SJCRH30 (cell line): ENCODE measurements around the gene SAV1. TPM values are rescaled to one million over a fixed set of nuclear protein-coding genes. Genes with fewer than 3 reads are reported as not detected.
"Not testable (repeated sequence)": the region's sequence is repeated elsewhere in the genome, so short reads cannot be mapped to it uniquely, and the experiment has no call there.

Experiments
- DNase-seq, 2 experiments: peaks; one replicate each; pipeline ENCODE4 v3.0.0-alpha.2; 2015 to 2020
- H3K27ac ChIP-seq: fragments of 250-450 bp; sonication (Bioruptor Pico); 2 replicates; pipeline ENCODE4 v1.5.1; 2020; ENCODE audit warnings: mild to moderate bottlenecking, moderate library complexity
- H3K27me3 ChIP-seq: fragments of 250-450 bp; sonication (Bioruptor Pico); 2 replicates; pipeline ENCODE4 v1.5.1; 2020; ENCODE audit warnings: mild to moderate bottlenecking, moderate library complexity
- H3K36me3 ChIP-seq: fragments of 250-450 bp; sonication (Bioruptor Pico); 2 replicates; pipeline ENCODE4 v1.5.1; 2020; ENCODE audit warnings: mild to moderate bottlenecking, moderate library complexity
- H3K4me1 ChIP-seq: fragments of 250-450 bp; sonication (Bioruptor Pico); 2 replicates; pipeline ENCODE4 v1.5.1; 2020; ENCODE audit warnings: mild to moderate bottlenecking, moderate library complexity
- H3K4me3 ChIP-seq: fragments of 250-450 bp; sonication (Bioruptor Pico); 2 replicates; pipeline ENCODE4 v1.5.1; 2020; ENCODE audit warnings: mild to moderate bottlenecking, moderate library complexity
- H3K9me3 ChIP-seq: fragments of 250-450 bp; sonication (Bioruptor Pico); replicated peaks from 2 replicates; pipeline ENCODE4 v1.5.1; 2020; ENCODE audit warnings: mild to moderate bottlenecking, moderate library complexity
- total RNA-seq: library from RNA; depleted of rRNA; stranded (reverse); fragments of >200 nt; shearing (Covaris generic); gene quantifications from 2 replicates; pipeline ENCODE4 v1.2.3, GENCODE V29; 2014

SAV1 gene
- total RNA-seq, 1 experiment from 2014 or later = 26.8 TPM

- no peak overlapping the region for H3K4me3 ChIP-seq
- DNase-seq = no peak
- peaks cover 27% of the 10 kb centered on the region for H3K36me3 ChIP-seq
- H3K4me1 ChIP-seq = no peaks in the 10 kb centered on the region
- H3K27me3 ChIP-seq = no peaks in the 10 kb centered on the region
- H3K27ac ChIP-seq = no peak overlapping the region
- no peaks in the 10 kb centered on the region for H3K9me3 ChIP-seq
Observed at GRCh38 chr14:50635141-50635540, 33.0 kb downstream of the SAV1 start.

- Histone ChIP-seq H3K4me1 (no peaks in the 10 kb centered on the region), H3K4me3 (no peak overlapping the region), H3K36me3 (peaks cover 19% of the 10 kb centered on the region), H3K27ac (no peak overlapping the region), H3K27me3 (no peaks in the 10 kb centered on the region), H3K9me3 (no peaks in the 10 kb centered on the region)
- DNase-seq = no peak
Observed at GRCh38 chr14:50633954-50634353, 34.2 kb downstream of the SAV1 start.

- Histone ChIP-seq H3K27ac (no peak overlapping the region), H3K4me1 (no peaks in the 10 kb centered on the region), H3K36me3 (peaks cover 12% of the 10 kb centered on the region), H3K27me3 (no peaks in the 10 kb centered on the region), H3K4me3 (no peak overlapping the region), H3K9me3 (no peaks in the 10 kb centered on the region)
- no peak for DNase-seq
Observed at GRCh38 chr14:50631408-50631821, 36.7 kb downstream of the SAV1 start.

- H3K36me3 ChIP-seq, H3K4me1 ChIP-seq, H3K4me3 ChIP-seq, H3K27ac ChIP-seq, H3K27me3 ChIP-seq, H3K9me3 ChIP-seq, DNase-seq: not testable (repeated sequence)
Observed at GRCh38 chr14:50624947-50625346, 43.2 kb downstream of the SAV1 start.

GRCh38 chr14:50624447-50624846 lies 43.7 kb downstream of the SAV1 start:
- Histone ChIP-seq H3K4me1 (no peaks in the 10 kb centered on the region), H3K36me3 (0 out of 2 replicates have a peak, but pooled peaks cover 5% of the 10 kb centered on the region), H3K27me3 (no peaks in the 10 kb centered on the region), H3K9me3 (no peaks in the 10 kb centered on the region; the same call in 1 of the 2 replicates), H3K4me3 (no peak overlapping the region), H3K27ac (no peak overlapping the region)
- DNase-seq = no peak

GRCh38 chr14:50622978-50623377 lies 45.1 kb downstream of the SAV1 start:
- H3K9me3 ChIP-seq = no peaks in the 10 kb centered on the region; the same call in 1 of the 2 replicates
- no peak for DNase-seq
- no peaks in the 10 kb centered on the region for H3K27me3 ChIP-seq
- H3K27ac ChIP-seq = no peak overlapping the region
- H3K36me3 ChIP-seq = 0 out of 2 replicates have a peak, but pooled peaks cover 2% of the 10 kb centered on the region
- no peak overlapping the region for H3K4me3 ChIP-seq
- no peaks in the 10 kb centered on the region for H3K4me1 ChIP-seq

- H3K27ac ChIP-seq = no peak overlapping the region
- no peak overlapping the region for H3K4me3 ChIP-seq
- no peaks in the 10 kb centered on the region for H3K27me3 ChIP-seq
- no peak for DNase-seq
- H3K36me3 ChIP-seq = no peaks in the 10 kb centered on the region
- no peaks in the 10 kb centered on the region; the same call in 1 of the 2 replicates for H3K9me3 ChIP-seq
- H3K4me1 ChIP-seq = no peaks in the 10 kb centered on the region
Observed at GRCh38 chr14:50620341-50620740, 47.8 kb downstream of the SAV1 start.

GRCh38 chr14:50619569-50620141 lies 48.5 kb downstream of the SAV1 start:
- Histone ChIP-seq H3K27ac (no peak overlapping the region), H3K4me3 (no peak overlapping the region), H3K27me3 (no peaks in the 10 kb centered on the region), H3K9me3 (no peaks in the 10 kb centered on the region; the same call in 1 of the 2 replicates), H3K36me3 (no peaks in the 10 kb centered on the region), H3K4me1 (no peaks in the 10 kb centered on the region)
- DNase-seq = peak in 1 of 2 experiments; percentile 34

GRCh38 chr14:50616275-50616674 lies 51.8 kb downstream of the SAV1 start:
- Histone ChIP-seq H3K27me3 (no peaks in the 10 kb centered on the region), H3K4me3 (no peak overlapping the region), H3K9me3 (no peaks in the 10 kb centered on the region), H3K36me3 (no peaks in the 10 kb centered on the region), H3K4me1 (no peaks in the 10 kb centered on the region), H3K27ac (no peak overlapping the region)
- no peak for DNase-seq

GRCh38 chr14:50615552-50615951 lies 52.6 kb downstream of the SAV1 start:
- H3K36me3 ChIP-seq = no peaks in the 10 kb centered on the region
- H3K4me3 ChIP-seq = no peak overlapping the region
- no peaks in the 10 kb centered on the region for H3K4me1 ChIP-seq
- H3K27me3 ChIP-seq = no peaks in the 10 kb centered on the region
- no peaks in the 10 kb centered on the region for H3K9me3 ChIP-seq
- no peak overlapping the region for H3K27ac ChIP-seq
- DNase-seq = no peak

GRCh38 chr14:50615056-50615455 lies 53.0 kb downstream of the SAV1 start:
- DNase-seq = no peak
- Histone ChIP-seq H3K36me3 (no peaks in the 10 kb centered on the region), H3K4me3 (no peak overlapping the region), H3K9me3 (no peaks in the 10 kb centered on the region), H3K27me3 (no peaks in the 10 kb centered on the region), H3K27ac (no peak overlapping the region), H3K4me1 (no peaks in the 10 kb centered on the region)

- Histone ChIP-seq H3K27ac (no peak overlapping the region), H3K9me3 (no peaks in the 10 kb centered on the region), H3K4me1 (no peaks in the 10 kb centered on the region), H3K4me3 (no peak overlapping the region), H3K36me3 (no peaks in the 10 kb centered on the region), H3K27me3 (no peaks in the 10 kb centered on the region)
- no peak for DNase-seq
Observed at GRCh38 chr14:50612806-50613205, 55.3 kb downstream of the SAV1 start.

GRCh38 chr14:50610465-50610864 lies 57.6 kb downstream of the SAV1 start:
- Histone ChIP-seq H3K36me3 (no peaks in the 10 kb centered on the region), H3K9me3 (no peaks in the 10 kb centered on the region), H3K27me3 (no peaks in the 10 kb centered on the region), H3K27ac (no peak overlapping the region), H3K4me3 (no peak overlapping the region), H3K4me1 (no peaks in the 10 kb centered on the region)
- DNase-seq = no peak

GRCh38 chr14:50608302-50608851 lies 59.7 kb downstream of the SAV1 start:
- H3K4me1 ChIP-seq = no peaks in the 10 kb centered on the region
- H3K36me3 ChIP-seq = no peaks in the 10 kb centered on the region
- H3K27me3 ChIP-seq = no peaks in the 10 kb centered on the region
- H3K4me3 ChIP-seq = no peak overlapping the region
- H3K27ac ChIP-seq = no peak overlapping the region
- no peak for DNase-seq
- H3K9me3 ChIP-seq = no peaks in the 10 kb centered on the region

- no peaks in the 10 kb centered on the region for H3K4me1 ChIP-seq
- H3K9me3 ChIP-seq = no peaks in the 10 kb centered on the region
- H3K27me3 ChIP-seq = no peaks in the 10 kb centered on the region
- H3K4me3 ChIP-seq = no peak overlapping the region
- no peaks in the 10 kb centered on the region for H3K36me3 ChIP-seq
- H3K27ac ChIP-seq = no peak overlapping the region
- no peak for DNase-seq
Observed at GRCh38 chr14:50607761-50608160, 60.3 kb downstream of the SAV1 start.

GRCh38 chr14:50607181-50607580 lies 60.9 kb downstream of the SAV1 start:
- Histone ChIP-seq H3K27ac (no peak overlapping the region), H3K27me3 (no peaks in the 10 kb centered on the region), H3K36me3 (no peaks in the 10 kb centered on the region), H3K4me1 (peaks cover 4% of the 10 kb centered on the region), H3K4me3 (no peak overlapping the region), H3K9me3 (no peaks in the 10 kb centered on the region)
- DNase-seq = no peak
